HL-60 (cell line): ENCODE data around the gene ELP4.

Experiments used
- CTCF ChIP-seq: IDR thresholded peaks from one replicate; pipeline ENCODE4 v1.5.1; 2011; ENCODE audit warnings: low read length, control low read depth, inconsistent platforms; ENCODE audit not compliant: insufficient read depth
- GABPA ChIP-seq: IDR thresholded peaks from 2 replicates; pipeline ENCODE4 v1.6.1; 2012; ENCODE audit warnings: low read depth
- POLR2AphosphoS5 ChIP-seq: IDR thresholded peaks from 2 replicates; pipeline ENCODE4 v1.6.1; 2012; ENCODE audit warnings: low read depth
- REST ChIP-seq: IDR thresholded peaks from 2 replicates; pipeline ENCODE4 v1.6.1; 2012; ENCODE audit warnings: low read depth; ENCODE audit not compliant: insufficient replicate concordance
- SPI1 ChIP-seq: IDR thresholded peaks from 2 replicates; pipeline ENCODE4 v1.6.1; 2012; ENCODE audit warnings: low read depth, mild to moderate bottlenecking, borderline replicate concordance

DNA sequence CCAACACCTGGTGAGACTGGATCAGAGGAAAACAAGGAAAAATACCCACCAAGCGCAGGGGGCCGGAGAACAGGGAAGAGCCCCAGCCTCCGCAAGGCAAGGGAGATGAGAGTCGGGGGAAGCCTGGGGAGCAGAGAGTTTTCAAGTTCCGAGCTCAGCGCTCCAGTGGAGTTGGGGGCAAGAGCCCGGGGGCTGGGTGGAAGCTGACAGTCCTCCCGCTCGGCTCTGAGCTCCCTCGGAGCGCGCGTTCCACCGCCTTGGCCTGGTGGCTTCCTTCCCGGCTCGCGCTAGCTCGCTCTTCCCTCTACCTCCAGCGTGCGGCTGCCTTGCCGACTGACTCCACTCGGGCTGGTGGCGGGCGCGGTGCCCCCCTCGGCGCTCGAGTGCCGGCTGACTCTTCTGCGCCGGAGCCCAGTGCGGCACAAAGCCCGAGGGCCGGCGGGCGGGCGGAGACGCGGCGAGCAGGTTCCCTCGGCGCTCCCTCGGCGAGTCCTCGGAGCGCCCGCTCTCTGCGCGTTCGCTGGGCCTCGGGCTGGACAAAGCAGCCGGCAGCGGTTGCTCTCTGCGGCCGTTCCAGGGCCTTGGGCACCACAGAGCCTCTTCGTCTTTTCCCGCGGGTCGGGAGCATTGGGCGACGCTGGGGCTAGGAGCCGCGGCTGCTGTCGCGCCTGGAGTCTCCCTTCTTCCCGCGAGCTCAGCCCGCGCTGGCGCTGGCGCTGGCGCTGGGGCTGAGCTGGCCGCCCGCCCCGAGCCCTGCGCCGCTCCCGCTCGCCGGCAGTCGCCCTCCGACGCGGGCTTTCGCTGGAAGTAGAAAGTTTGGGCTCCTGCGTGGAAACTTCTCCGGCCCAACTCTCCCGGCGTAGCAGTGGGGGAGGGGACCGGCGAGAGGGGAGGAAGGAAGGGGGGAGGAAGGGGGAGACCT is 300.6 kb downstream of the ELP4 start:
- TF ChIP-seq CTCF (no peak), GABPA (no peak), REST (no peak), POLR2AphosphoS5 (no peak), SPI1 (no peak)
